Adrenal gland (tissue), 12 donors: ENCODE measurements around the gene TMSB10. TPM values are rescaled to one million over a fixed set of nuclear protein-coding genes. Genes with fewer than 3 reads are reported as not detected.

ENCODE experiments used
- DNase-seq, 7 donors: peaks; one replicate each; pipeline ENCODE4 v3.0.0-alpha.2; 2019 to 2020
- H3K27ac ChIP-seq, 5 donors: fragments of 200-600 bp; sonication (generic) in 4 of 5; 1 replicate in 3 of 5; 2 replicates in 2 of 5; pipeline versions ENCODE4 v1.5.1 to v1.8.0; 2016 to 2020; ENCODE audit warnings: mild to moderate bottlenecking in 1 of 5
- H3K27me3 ChIP-seq: fragments of 200-600 bp; 2 replicates; pipeline ENCODE4 v1.8.0; 2021
- H3K36me3 ChIP-seq, 2 donors: fragments of 200-600 bp; replicated peaks in 1 of 2; 1 replicate in 1 of 2; 2 replicates in 1 of 2; pipeline versions ENCODE4 v1.5.1 to v1.8.0; 2018 to 2022
- H3K4me1 ChIP-seq, 2 donors: fragments of 200-600 bp; replicated peaks in 1 of 2; 1 replicate in 1 of 2; 2 replicates in 1 of 2; pipeline versions ENCODE4 v1.5.1 to v1.8.0; 2018 to 2021
- H3K4me3 ChIP-seq, 4 donors: fragments of 200-600 bp; sonication (generic) in 3 of 4; one replicate each; pipeline ENCODE4 v1.5.1; 2016 to 2018
- H3K9me3 ChIP-seq, 3 donors: fragments of 200-600 bp; sonication (generic) in 1 of 3; replicated peaks in 1 of 3; 1 replicate in 2 of 3; 2 replicates in 1 of 3; pipeline versions ENCODE4 v1.5.1 to v1.8.0; 2016 to 2021
- POLR2A ChIP-seq, 2 donors: fragments of 450-650 bp; IDR thresholded peaks; one replicate each; pipeline ENCODE4 v1.6.1; 2017; ENCODE audit warnings: antibody characterized with exemption in 2 of 2, mild to moderate bottlenecking in 2 of 2, moderate library complexity in 1 of 2
- WGBS, 4 donors: extraction: QIAGEN DNeasy Blood & Tissue Kit in 2 of 4; methylation state at CpG; one replicate each; pipeline versions ENCODE4 v1.1.5 to v1.1.7; 2013 to 2017; 5-methylcytosine and 5-hydroxymethylcytosine counted together
- intact Hi-C, 2 donors: fragments of 100-400 bp; cut with DNase I; formaldehyde crosslinking; loops; one replicate each; pipeline versions ENCODE4 v1.14.1 to v1.15.0; 2022 to 2023
- polyA plus RNA-seq, 3 donors: library from polyadenylated mRNA; stranded (reverse); fragments of 200-250 nt in 2 of 3; fragments of 350-450 nt in 1 of 3; fragmentation: Illumina TruSeq in 1 of 3; extraction: RNeasy Lipid Tissue Mini Kit (QIAGEN cat#74804) in 1 of 3; gene quantifications; one replicate each; pipeline ENCODE4 v1.2.3, GENCODE V29; 2013 to 2014
- total RNA-seq, 9 donors: library from RNA; depleted of rRNA in 4 of 9; stranded (reverse); fragments of >200 nt in 4 of 9; fragments of 120-200 nt in 1 of 9; fragmentation: NEBNext Ultra II Directional in 1 of 9; extraction: Animal tissue kit (Norgen Biotek cat#: 25700) in 1 of 9; gene quantifications; one replicate each; pipeline versions ENCODE4 v1.1.0 to v1.2.4, GENCODE V29; 2013 to 2023
- TF ChIP-seq, protein P1 (sequence below), 6 experiments: fragments of 450-650 bp in 4 of 6; fragments of 200-600 bp in 2 of 6; sonication (generic) in 1 of 6; IDR thresholded peaks; 1 replicate in 5 of 6; 2 replicates in 1 of 6; pipeline versions ENCODE4 v1.5.1 to v1.8.0; 2016 to 2021; ENCODE audit warnings: antibody characterized with exemption in 6 of 6, mild to moderate bottlenecking in 2 of 6, moderate library complexity in 1 of 6
- donor health status: healthy with polysubstance abuse.
- donor health status: Bipolar disorder and iron deficiency.
- donor health status: DM: yes; HTN: yes; CAD: no.
- donor health status: DM: no; HTN: no; CAD: no.
- donor health status: DM: no; HTN: no; CAD: no.
- donor health status: DM: yes; HTN: yes; CAD: no.

Gene TMSB10
- total and polyA plus RNA-seq, 12 donors = 473 to 2,004 (median 1,367) TPM

DNA sequence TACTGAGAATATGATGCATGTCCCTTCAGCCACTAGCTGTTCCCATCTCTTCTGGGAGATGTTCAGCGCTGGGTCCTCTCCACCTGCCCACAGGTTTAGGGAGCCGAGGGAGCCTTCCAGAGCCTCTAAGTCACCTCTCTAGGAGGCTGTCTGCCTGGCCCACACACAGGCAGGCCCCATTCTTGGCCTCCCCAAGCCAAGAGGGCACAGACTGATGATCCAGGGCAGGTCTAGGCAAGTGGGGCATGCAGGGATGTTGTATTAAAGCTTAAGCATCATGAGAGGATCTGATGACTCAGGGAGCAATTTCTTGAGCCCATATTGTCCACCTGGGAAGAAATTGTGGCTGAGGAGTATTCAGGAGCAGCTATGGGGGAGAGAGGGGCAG is 19.9 kb downstream of the TMSB10 start:
- no peak for TF ChIP-seq POLR2A (IDR thresholded peaks at IDR 0.05)
- TF ChIP-seq, protein P1, sequence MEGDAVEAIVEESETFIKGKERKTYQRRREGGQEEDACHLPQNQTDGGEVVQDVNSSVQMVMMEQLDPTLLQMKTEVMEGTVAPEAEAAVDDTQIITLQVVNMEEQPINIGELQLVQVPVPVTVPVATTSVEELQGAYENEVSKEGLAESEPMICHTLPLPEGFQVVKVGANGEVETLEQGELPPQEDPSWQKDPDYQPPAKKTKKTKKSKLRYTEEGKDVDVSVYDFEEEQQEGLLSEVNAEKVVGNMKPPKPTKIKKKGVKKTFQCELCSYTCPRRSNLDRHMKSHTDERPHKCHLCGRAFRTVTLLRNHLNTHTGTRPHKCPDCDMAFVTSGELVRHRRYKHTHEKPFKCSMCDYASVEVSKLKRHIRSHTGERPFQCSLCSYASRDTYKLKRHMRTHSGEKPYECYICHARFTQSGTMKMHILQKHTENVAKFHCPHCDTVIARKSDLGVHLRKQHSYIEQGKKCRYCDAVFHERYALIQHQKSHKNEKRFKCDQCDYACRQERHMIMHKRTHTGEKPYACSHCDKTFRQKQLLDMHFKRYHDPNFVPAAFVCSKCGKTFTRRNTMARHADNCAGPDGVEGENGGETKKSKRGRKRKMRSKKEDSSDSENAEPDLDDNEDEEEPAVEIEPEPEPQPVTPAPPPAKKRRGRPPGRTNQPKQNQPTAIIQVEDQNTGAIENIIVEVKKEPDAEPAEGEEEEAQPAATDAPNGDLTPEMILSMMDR (IDR thresholded peaks at IDR 0.05) = no peak
- Histone ChIP-seq H3K9me3 (no peaks in the 10 kb centered on the region), H3K4me3 (no peak overlapping the region), H3K36me3 (no peaks in the 10 kb centered on the region), H3K27me3 (no peaks in the 10 kb centered on the region), H3K27ac (peak overlapping the region in 1 of 5 donors; percentile 1), H3K4me1 (peaks cover 2 to 11% of the 10 kb centered on the region in 2 donors)
- 92 to 100% (median 95%) methylated on average over 2 of the region's 2 CpGs for WGBS, 4 donors
- intact Hi-C loops = no loop called here
- DNase-seq = no peak

DNA sequence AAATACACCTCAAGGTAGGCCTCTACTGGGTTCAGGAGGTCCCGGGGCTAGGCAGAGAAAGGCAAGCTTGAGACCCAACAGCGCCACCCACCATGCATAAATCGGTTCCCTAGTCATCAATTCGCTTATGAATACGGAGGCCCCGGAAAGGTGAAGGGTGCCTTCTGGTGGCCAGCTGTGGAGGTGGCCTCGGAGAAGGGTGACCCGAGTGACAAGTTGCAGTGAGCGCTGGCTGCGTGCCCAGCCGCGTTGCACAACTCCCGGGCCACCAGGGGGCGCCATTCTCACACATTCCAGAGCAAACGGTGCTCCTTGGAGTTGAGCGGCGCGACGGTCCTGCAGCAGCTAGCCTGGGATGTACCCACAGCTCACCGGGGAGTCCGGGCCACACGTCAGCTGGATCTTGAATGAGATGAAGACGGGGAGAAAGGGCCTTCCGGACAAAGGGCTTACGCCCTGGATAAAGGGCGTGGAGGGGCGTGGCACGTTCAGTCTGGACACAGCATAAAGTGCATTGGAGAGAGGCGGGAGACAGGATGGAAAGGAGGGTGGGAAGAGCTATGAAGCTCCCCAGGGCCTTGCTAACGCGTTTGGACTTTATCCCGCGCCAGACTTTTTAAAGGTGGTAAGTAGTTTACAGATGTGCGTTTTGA is 20.4 kb downstream of the TMSB10 start:
- intact Hi-C loops = no loop called here
- peak; percentile 95 to 99 (median 97) for DNase-seq
- WGBS, 4 donors = 4 to 6% (median 5%) methylated on average over 15 to 34 of the region's 34 CpGs
- Histone ChIP-seq H3K36me3 (no peaks in the 10 kb centered on the region), H3K4me1 (peaks cover 0 to 8% of the 10 kb centered on the region in 2 donors), H3K9me3 (no peaks in the 10 kb centered on the region), H3K27ac (peak overlapping the region in 1 of 5 donors; percentile 1), H3K27me3 (no peaks in the 10 kb centered on the region), H3K4me3 (peak overlapping the region in 1 of 4 donors; percentile 27)
- TF ChIP-seq POLR2A (IDR thresholded peaks at IDR 0.05) = no peak
- TF ChIP-seq, protein P1 (IDR thresholded peaks at IDR 0.05) = peak; percentile 95 to 99 (median 99)

DNA sequence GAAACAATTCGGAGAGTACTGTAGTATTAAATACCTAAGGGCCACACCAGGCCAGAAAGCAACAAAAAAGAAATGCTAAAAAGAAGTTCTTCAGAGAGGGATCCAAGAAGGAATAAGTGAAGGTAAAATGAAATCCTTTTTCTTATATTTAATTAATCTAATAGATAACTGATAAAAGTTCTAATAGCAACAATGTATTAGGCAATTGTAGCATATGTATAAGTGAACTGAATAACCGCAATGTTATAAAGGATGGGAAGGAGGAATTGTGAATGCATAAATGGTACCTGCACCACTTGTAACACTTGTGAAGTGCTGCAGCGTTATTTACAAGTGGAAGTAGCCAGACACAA is 21.8 kb downstream of the TMSB10 start:
- intact Hi-C loops = no loop called here
- H3K27ac ChIP-seq = no peak overlapping the region
- 39 to 44% (median 42%) methylated on average over 3 of the region's 3 CpGs for WGBS, 4 donors
- no peak overlapping the region for H3K4me3 ChIP-seq
- H3K36me3 ChIP-seq = no peaks in the 10 kb centered on the region
- no peak for DNase-seq
- peaks cover 0 to 8% of the 10 kb centered on the region in 2 donors for H3K4me1 ChIP-seq
- H3K9me3 ChIP-seq = no peaks in the 10 kb centered on the region
- H3K27me3 ChIP-seq = no peaks in the 10 kb centered on the region
- no peak for TF ChIP-seq POLR2A (IDR thresholded peaks at IDR 0.05)
- TF ChIP-seq, protein P1 (IDR thresholded peaks at IDR 0.05) = no peak

DNA sequence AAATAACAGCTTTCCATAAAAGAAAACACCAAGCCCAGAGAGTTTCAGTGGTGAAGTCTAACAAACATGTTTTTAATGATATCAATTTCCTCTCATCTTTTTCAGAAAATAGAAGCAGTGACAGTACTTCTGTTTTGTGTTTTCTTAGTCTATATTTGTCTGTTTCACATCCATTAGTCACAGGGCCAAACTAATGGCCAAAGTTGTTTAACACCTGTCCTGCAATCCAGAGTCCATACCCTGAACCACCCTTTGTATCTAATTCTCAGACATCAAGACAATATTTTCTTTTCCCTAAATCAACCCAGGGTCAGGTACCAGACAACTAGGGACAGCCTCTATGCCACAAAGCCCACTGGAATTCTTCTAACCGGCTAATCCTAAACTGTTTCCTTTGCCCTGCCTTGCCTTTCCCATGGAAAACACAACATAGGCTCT is 25.9 kb downstream of the TMSB10 start:
- Histone ChIP-seq H3K4me1 (peaks cover 0 to 4% of the 10 kb centered on the region in 2 donors), H3K36me3 (no peaks in the 10 kb centered on the region), H3K9me3 (no peaks in the 10 kb centered on the region), H3K27me3 (no peaks in the 10 kb centered on the region), H3K27ac (no peak overlapping the region), H3K4me3 (no peak overlapping the region)
- TF ChIP-seq POLR2A (IDR thresholded peaks at IDR 0.05) = no peak
- TF ChIP-seq, protein P1 (IDR thresholded peaks at IDR 0.05) = no peak
- 45 to 75% (median 57%) methylated on average over 1 of the region's 1 CpG for WGBS, 4 donors
- no peak for DNase-seq
- intact Hi-C loops = no loop called here
